CD4-positive, alpha-beta T cell treated with Interleukin-17A for 4 hours (primary cell): ENCODE results near the gene BIN2.
A peak's percentile ranks its signal among the peaks of the same experiment; 100 is the strongest.

Experiments used
- DNase-seq: peaks from one replicate; pipeline ENCODE4 v3.0.0-alpha.2; 2020; ENCODE audit warnings: mixed read lengths

BIN2 gene

DNA sequence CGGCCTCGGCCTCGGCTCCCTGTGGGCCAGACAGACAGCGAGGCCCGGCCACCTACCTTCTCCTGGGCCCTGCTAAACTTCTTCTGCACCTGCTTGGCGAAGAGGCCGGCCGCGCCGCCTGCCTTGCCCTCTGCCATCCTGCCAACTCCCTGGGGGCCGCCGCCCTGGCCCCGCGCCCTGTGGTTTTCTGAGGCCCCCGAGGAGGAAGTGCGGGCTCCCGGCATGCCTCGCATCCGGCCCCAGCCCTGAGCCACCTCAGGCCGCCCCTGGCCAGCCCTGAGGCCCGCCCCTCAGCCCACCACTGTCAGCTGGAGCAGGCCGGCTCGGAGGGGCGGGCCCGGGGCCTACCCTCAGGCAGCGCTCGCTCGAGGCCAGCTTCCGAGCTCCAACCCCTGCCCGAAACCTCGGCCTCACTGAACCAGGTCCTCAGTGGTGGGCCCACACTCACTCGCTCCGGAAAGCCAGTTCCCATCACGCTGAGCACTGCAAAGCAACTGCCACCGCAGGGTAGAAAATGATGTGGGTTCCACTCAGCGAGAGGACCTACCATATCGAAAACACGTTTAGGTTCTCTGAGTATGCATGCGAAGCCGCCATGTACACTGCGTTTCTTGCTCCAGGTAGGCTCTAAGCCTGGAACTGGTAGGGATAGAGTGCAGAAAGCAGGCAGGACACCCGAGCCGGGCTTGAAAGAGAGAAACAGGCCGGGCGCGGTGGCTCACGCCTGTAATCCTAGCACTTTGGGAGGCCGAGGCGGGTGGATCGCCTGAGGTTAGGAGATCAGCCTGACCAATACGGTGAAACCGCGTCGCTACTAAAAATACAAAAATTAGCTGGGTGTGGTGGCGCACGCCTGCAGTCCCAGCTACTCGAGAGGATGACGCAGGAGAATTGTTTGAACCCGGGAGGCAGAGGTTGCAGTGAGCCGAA lies at the start of gene BIN2:
Gene BIN2 (minus strand): TSS at position 209 of the 930 bp plus-strand sequence. CDS start 72 bp downstream, at position 137.
- DNase-seq = peak; percentile 77

- DNase-seq = no peak
Observed at GRCh38 chr12:51373187-51373586, 49.2 kb upstream of the BIN2 start.

GRCh38 chr12:51372021-51372420 lies 48.0 kb upstream of the BIN2 start:
- no peak for DNase-seq

DNA sequence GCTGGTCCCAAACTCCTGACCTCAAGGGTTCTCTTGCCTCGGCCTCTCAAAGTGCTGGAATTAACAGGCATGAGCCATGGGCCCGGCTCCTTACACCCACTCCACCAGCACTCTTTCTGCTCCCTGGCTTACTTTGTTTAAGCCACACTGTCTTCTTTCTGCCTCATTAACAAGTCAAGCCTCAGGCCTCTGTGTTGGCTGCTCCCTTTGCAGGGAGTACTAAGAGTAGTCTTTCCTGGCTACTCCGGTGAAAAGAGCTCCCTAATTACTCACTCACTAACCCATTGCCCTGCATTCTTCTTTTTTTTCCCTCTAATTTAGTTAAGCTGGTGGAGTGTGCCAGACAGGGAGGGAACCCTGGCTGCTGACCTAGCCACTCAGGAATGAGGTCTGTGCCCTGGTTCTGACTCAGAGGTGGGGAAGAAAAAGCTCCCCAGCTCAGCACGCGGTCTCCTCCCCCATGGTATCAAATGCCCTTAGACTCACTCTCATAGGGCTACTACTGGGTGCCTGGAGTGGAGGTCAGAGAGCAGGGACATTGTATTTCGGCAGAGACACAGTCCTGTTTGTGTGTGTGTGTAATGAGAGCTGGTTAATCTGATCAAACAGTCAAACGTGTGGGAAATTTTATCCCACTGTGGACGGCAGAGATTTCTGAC lies 47.5 kb upstream of the BIN2 start:
- no peak for DNase-seq

DNA sequence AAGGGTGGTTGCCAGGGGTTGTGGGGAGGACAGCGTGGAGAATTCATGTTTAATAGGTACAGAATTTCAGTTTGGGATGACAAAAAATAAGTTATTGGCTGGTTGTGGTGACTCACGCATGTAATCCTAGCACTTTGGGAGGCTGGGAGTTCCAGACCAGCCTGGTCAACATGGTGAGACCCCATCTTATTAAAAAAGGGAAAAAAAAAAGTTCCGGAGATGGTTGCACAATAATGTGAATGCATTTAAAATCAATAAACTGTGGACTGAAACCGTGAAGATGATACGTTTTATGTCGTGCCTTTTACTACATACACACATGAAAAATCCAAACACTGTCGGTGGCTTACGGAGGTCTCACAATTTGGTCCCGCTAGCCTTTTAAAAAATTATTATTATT lies 46.7 kb upstream of the BIN2 start:
- no peak for DNase-seq

GRCh38 chr12:51369581-51369980 lies 45.6 kb upstream of the BIN2 start:
- no peak for DNase-seq

- peak; percentile 87 for DNase-seq
Observed at GRCh38 chr12:51368640-51369517, 44.9 kb upstream of the BIN2 start.

DNA sequence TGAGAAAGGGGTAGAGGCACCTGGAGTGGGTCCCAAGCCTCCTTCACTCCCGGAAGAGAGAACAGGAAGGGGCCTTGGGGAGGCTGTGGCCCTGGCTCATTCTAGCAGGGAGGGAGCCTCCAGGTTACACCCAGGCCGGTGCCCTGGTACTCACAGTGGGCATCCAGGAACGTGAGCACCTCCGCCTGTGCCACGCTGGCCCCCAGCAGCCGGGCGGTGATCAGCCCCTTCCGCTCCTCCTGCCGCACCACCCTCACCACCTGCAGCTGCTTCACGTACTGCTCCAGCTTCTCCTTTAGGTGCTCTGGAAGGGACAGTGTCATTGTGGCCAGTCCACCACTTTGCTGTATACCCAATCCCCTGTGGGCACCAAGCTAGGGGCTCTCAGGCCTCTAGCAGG lies 41.3 kb upstream of the BIN2 start:
- DNase-seq = no peak

GRCh38 chr12:51364001-51364400 lies 40.0 kb upstream of the BIN2 start:
- no peak for DNase-seq

DNA sequence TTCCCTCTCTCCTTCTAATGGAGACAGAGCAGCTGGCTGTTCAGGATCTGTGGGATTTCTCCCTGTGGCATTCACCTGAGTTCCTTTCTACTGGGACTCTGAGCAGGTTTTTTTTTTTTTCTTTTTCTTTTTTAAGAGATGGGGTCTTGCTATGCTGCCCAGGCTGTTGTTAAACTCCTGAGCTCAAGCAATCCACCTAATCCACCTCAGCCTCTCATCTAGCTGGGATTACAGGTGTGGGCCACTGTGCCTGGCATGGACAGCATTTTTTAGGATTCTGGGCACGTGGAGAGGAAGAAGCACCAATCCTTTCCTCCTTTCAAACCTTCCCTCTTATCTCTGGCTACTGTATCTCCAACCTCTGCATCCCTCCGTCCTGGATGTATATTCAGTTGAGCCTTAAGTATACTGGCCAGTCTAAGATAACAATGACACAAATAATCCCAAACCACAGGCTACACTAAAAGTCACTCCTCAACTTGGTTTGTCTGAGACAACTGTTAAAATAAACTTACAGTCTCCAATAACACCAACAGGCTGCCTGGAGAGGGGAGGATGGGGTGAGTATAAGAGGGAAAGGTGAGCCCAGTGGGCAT lies 38.9 kb upstream of the BIN2 start:
- no peak for DNase-seq

GRCh38 chr12:51362307-51362706 lies 38.3 kb upstream of the BIN2 start:
- no peak for DNase-seq

DNA sequence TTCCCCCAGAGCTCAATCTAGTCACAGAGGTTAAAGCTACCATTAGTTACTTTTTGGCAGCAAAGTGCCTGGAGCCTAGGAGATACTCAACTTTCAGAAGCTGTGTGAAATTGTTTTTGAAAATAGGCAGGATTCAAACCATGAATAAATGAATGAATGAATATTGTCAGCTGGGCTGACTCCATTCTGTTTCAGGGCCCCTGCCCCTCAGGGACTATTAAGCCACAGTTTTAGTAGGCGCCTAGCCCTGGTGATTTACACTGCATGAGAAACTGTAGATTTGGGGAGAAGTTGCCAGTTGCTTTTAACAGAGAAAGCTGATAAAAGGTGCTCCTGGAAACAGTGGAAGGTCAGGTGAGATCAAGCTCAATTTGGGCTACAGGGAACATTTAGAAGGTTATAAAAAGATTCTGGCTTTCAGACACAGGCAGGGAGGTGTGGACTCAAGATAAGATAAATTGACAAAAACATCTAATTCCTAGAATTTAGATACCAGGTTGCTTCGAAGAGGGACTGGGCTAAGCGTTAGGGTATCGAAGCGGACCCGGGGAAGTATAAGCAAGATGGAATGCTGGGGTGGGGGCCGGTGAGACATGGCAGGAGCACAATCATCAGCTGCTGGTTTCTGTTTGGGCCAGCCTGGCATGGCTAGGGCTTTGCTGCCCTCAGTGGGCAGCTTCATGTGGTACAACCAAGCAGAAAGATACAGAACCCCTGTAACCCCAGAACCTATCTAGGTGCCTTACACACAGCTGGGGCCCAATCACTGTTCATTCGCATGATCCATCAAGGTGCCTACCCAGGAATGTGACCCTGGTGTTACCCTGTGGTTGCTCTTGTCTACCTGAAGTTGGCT lies 37.4 kb upstream of the BIN2 start:
- DNase-seq = no peak

GRCh38 chr12:51360315-51360714 lies 36.3 kb upstream of the BIN2 start:
- no peak for DNase-seq

DNA sequence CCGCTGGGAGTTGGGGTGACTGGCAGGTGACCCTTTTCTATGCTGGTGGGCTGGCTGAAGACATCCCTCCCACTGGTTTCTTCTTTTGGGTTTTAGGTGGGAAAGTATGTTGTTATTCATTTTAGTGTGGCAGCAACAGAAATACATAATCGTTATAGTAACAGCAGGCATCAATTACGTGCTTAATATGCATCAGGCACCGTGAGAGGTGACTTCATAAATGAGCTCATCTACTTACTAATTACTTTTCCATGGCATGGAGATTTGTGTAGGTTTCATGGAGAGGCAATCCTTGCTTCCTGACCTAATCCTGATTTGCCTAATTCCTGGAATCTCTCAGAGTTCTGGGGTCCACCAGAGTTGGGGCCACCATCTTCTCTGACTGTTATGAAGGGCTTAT lies 35.9 kb upstream of the BIN2 start:
- DNase-seq = no peak

DNA sequence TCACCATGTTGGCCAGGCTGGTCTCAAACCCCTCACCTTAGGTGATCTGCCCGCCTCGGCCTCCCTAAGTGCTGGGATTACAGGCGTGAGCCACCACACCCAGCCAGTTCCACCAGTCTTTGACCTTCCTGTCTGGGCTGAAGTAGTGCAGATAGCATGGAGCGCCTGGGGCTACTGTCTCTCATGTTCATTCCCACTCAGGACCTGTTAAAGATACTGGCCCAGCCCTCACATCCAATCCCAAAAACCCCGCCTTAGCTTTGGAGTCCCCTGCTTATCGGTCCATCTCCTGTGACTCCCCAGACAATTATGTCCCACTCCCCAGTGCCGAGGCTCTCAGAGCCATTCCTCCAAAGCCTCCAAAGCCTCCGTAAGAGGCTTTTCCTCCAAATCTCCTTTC lies 34.5 kb upstream of the BIN2 start:
- no peak for DNase-seq

GRCh38 chr12:51357374-51358047 lies 33.5 kb upstream of the BIN2 start:
- DNase-seq = no peak

- DNase-seq = peak; percentile 62
Observed at GRCh38 chr12:51351913-51352532, 28.0 kb upstream of the BIN2 start.

DNA sequence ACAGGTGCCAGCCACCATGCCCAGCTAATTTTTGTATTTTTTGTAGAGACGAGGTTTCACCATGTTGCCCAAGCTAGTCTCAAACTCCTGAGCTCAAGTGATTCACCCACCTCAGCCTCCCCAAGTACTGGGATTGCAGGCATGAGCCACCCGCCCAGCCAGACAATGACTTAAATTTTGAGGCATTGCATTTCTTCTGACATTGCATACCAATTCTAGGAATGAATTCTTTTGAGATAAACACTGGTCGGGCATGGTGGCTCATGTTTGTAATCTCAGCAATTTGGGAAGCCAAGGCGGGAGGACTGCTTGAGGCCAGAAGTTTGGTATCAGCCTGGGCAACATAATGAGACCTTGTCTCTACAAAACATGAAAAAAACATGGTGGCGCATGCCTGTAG lies 25.1 kb upstream of the BIN2 start:
- DNase-seq = no peak

DNA sequence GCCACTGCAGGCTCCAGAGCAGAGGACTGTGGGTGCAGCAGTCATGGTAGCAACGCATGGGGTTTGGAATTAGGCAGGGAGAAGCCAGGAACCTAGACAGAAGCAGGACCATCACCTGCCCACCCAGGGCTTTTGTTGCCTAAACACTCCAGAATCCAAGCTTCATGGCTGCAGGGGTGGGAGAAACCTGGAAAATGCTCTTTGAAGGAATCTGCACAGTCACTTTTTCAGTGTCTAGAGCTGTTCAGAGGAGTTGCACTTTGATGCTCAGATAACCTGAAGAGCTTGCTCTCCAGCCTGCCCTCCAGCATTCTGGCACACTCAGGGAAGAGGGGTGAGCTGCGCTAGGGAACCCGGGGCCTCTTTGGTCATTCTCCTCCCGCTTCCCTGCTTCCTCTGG lies 24.1 kb upstream of the BIN2 start:
- no peak for DNase-seq

DNA sequence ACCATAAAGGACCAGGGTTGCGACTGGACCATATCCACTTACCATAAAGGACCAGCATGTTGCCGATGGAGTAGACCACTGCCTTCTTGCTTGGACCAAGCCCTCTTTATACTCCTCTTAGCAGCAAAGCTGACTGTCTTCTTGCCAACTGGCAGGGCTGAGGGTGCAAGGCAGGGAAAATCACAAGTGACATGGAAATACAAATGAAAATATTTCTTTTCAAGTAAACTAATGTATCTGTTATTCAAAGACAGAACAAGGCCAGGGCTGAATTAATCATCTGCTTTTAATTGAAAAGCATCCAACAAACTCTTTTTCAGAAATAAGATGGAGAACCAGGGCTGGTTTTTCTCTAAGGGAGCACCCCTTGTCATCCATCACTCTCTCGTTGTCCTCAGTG lies 22.6 kb upstream of the BIN2 start, which contains the start of gene CELA1:
Gene CELA1 (minus strand): TSS at position 99 of the 400 bp plus-strand sequence. CDS start 41 bp downstream, at position 58.
- DNase-seq = no peak

DNA sequence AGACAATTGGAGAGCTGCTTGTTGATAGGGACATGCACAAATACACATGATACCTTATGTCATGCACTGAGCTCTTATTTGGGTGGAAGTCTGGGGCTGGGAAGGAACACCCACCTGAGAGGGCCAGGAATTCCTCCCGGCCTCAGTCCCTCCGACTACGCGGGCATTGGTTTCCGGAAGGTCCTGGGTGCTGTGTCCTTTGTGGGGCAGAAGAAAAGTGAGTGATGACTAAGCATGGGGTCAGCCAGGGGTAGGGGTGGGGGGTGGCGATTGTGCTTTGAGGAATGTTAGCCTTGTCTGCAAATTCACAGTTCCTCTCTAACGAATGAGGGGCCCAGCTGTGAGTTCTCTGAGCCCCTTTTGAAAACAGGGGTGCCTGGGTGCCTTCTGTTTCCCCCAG lies 21.7 kb upstream of the BIN2 start:
- no peak for DNase-seq
